ENCODE measurements around the gene GUCY1A1.
A peak's percentile ranks its signal among the peaks of the same experiment; 100 is the strongest.

Gene GUCY1A1

GRCh38 chr4:155687380-155687982 is 20.8 kb downstream of the GUCY1A1 start:
- TF ChIP-seq, protein P1, sequence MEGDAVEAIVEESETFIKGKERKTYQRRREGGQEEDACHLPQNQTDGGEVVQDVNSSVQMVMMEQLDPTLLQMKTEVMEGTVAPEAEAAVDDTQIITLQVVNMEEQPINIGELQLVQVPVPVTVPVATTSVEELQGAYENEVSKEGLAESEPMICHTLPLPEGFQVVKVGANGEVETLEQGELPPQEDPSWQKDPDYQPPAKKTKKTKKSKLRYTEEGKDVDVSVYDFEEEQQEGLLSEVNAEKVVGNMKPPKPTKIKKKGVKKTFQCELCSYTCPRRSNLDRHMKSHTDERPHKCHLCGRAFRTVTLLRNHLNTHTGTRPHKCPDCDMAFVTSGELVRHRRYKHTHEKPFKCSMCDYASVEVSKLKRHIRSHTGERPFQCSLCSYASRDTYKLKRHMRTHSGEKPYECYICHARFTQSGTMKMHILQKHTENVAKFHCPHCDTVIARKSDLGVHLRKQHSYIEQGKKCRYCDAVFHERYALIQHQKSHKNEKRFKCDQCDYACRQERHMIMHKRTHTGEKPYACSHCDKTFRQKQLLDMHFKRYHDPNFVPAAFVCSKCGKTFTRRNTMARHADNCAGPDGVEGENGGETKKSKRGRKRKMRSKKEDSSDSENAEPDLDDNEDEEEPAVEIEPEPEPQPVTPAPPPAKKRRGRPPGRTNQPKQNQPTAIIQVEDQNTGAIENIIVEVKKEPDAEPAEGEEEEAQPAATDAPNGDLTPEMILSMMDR (conservative IDR thresholded peaks at IDR 0.05), result no peak
- H3K27ac ChIP-seq, result no peak overlapping the region

GRCh38 chr4:155688211-155688610 is 21.6 kb downstream of the GUCY1A1 start:
- no peak overlapping the region for H3K27ac ChIP-seq
- TF ChIP-seq, protein P1 (conservative IDR thresholded peaks at IDR 0.05), result no peak

GRCh38 chr4:155688860-155689259 is 22.2 kb downstream of the GUCY1A1 start:
- TF ChIP-seq, protein P1 (conservative IDR thresholded peaks at IDR 0.05), result no peak
- no peak overlapping the region for H3K27ac ChIP-seq

DNA sequence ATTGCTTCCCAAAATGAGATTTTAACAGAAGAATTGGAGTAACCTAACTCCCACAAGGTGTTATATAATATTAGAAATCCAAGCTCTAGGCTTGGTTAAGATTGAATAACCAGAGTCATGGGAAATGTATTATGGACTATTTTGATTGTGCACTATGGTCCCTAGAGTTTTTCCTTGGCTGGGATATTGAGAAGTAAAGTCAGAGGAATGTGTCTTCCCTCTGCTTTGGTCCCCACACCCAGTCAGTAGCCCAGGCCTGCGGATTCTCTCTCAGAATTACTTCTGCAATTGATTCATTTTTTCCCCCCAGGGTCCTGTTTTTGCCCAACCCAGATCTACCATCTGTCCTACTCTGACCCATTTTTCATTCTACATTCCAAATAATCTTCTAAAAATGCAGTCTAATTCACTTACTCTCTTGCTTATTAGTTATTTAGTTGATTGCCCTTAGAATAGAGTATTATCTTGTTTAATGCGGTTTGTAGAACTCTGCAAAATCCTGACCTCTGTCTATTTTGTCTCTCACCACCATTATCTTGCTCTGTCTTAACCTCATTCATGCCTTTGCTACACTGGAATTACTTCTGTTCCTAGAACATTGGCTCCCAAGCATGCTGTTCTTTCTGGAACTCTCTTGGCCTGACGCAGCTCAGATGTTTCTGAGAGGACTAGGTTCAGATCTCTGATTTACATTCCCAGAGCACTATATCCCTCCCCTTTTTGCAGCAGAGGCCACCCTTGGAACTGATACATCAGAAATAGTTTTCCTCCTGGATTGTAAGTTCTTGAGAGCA is 23.6 kb downstream of the GUCY1A1 start:
- TF ChIP-seq, protein P1 (conservative IDR thresholded peaks at IDR 0.05), result no peak
- H3K27ac ChIP-seq, result peak overlapping the region; percentile 78

DNA sequence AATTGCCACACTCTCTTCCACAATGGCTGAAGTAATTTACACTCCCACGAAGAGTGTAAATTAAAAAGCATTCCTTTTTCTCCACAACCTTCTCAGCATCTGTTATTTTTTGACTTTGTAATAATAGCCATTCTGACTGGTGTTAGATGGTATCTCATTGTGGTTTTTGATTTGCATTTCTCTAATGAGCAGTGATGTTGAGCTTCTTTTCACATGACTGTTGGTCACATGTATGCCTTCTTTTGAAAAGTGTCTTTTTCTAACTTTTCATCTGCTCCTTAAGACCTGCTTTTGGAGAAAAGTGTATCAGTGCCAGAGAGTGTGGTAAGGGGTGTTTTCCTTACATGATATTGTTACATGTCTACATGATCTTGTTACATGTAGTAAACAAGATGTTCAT is 25.7 kb downstream of the GUCY1A1 start:
- H3K27ac ChIP-seq, result peak overlapping the region; percentile 78
- TF ChIP-seq, protein P1 (conservative IDR thresholded peaks at IDR 0.05), result no peak

DNA sequence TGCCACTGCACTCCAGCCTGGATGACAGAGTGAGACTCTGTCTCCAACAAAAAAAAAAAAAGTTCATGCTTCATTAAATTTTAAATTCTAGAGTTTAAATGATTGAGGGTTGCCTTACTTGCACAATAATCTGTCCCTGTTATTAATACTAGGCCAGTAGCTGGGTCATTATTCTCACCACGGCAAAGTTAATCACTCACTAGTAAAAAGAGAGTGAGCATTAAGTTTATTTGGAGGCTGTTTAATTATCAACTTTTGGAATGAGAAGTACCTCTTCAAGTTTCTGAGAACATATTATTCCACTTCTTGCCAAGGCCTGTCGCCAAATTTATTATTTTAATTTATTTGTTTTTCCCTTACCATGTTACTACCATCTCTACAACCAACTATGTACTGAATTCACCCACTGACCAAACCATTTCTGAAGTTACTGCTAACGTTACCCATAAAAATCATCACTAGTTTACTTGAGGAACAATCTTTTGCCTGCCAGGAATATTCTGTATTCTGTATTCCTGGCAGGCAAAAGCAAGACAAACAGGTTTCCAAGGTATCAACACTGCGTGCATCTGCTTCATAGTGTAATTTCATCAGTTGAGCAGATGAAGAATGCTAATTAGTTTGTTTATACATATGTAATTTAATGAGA is 26.5 kb downstream of the GUCY1A1 start:
- H3K27ac ChIP-seq, result peak overlapping the region; percentile 78
- TF ChIP-seq, protein P1 (conservative IDR thresholded peaks at IDR 0.05), result no peak

GRCh38 chr4:155694100-155694785 is 27.6 kb downstream of the GUCY1A1 start:
- peak overlapping the region; percentile 78 for H3K27ac ChIP-seq
- TF ChIP-seq, protein P1 (conservative IDR thresholded peaks at IDR 0.05), result no peak

Measured in VCaP (cell line).